Panc1 (cell line): Measurements from ENCODE around the gene ADAM21. TPM values are rescaled to one million over a fixed set of nuclear protein-coding genes. Genes with fewer than 3 reads are reported as not detected.

Experiments
- ATAC-seq: fragments of 200-7000 bp; cut with Tn5 transposase; 2 replicates; pipeline ENCODE4 v1.9.1; 2020; ENCODE audit warnings: mild to moderate bottlenecking, moderate library complexity
- BruUV-seq: library from RNA; stranded (reverse); fragments of 400-500 nt; replicated peaks from 2 replicates; lab custom pipeline; 2021; lab: Mats Ljungman, UMichigan
- CTCF ChIA-PET: fragments of 300-600 bp; sonication (Branson Sonifier 250); formaldehyde crosslinking; loops from one replicate; lab custom pipeline; 2022; ENCODE audit warnings: antibody characterized with exemption; lab: Charles Lee
- POLR2A ChIA-PET: fragments of 300-600 bp; sonication (Branson Sonifier 250); formaldehyde crosslinking; loops from one replicate; lab custom pipeline; 2022; ENCODE audit warnings: antibody characterized with exemption; lab: Charles Lee
- DNase-seq: peaks from one replicate; pipeline ENCODE4 v3.0.0-alpha.2; 2010; ENCODE audit warnings: low read depth, low spot score
- H3K27ac ChIP-seq: 2 replicates; pipeline ENCODE4 v1.5.1; 2011; ENCODE audit warnings: mild to moderate bottlenecking, low read length, inconsistent platforms
- H3K27me3 ChIP-seq: fragments of 200-500 bp; sonication (Bioruptor generic); 2 replicates; pipeline ENCODE4 v1.6.0; 2014; ENCODE audit warnings: low read length, inconsistent platforms; ENCODE audit not compliant: control insufficient read depth, insufficient read depth
- H3K36me3 ChIP-seq: fragments of 200-500 bp; sonication (Bioruptor generic); 2 replicates; pipeline ENCODE4 v1.5.1; 2014; ENCODE audit warnings: inconsistent platforms, mild to moderate bottlenecking, low read length, moderate library complexity; ENCODE audit not compliant: control insufficient read depth, insufficient read depth
- H3K4me1 ChIP-seq: 2 replicates; pipeline ENCODE4 v1.5.1; 2011; ENCODE audit warnings: inconsistent platforms, mild to moderate bottlenecking, low read length, moderate library complexity; ENCODE audit not compliant: control insufficient read depth, insufficient read depth
- H3K4me3 ChIP-seq, 2 experiments: 2 replicates each; pipeline ENCODE4 v1.5.1; 2011 to 2012; ENCODE audit warnings: low read depth in 2 of 2, low read length in 2 of 2, mild to moderate bottlenecking in 2 of 2, inconsistent platforms in 1 of 2, moderate library complexity in 1 of 2
- H3K9me3 ChIP-seq: fragments of 200-500 bp; sonication (Bioruptor generic); 2 replicates; pipeline ENCODE4 v1.5.1; 2014; ENCODE audit warnings: low read depth, mild to moderate bottlenecking, inconsistent platforms, low read length, moderate library complexity; ENCODE audit not compliant: control insufficient read depth, insufficient read depth
- POLR2AphosphoS5 ChIP-seq: IDR thresholded peaks from 2 replicates; pipeline ENCODE4 v1.6.1; 2012; ENCODE audit warnings: mild to moderate bottlenecking, low read depth, low read length, moderate library complexity
- SIN3A ChIP-seq: IDR thresholded peaks from 2 replicates; pipeline ENCODE4 v1.6.1; 2012; ENCODE audit warnings: low read depth, mild to moderate bottlenecking, low read length, moderate library complexity, borderline replicate concordance; ENCODE audit not compliant: insufficient read depth
- TCF7L2 ChIP-seq: IDR thresholded peaks from 2 replicates; pipeline ENCODE4 v1.6.1; 2011; ENCODE audit warnings: mild to moderate bottlenecking, low read depth, low read length, inconsistent platforms
- in situ Hi-C: cut with HindIII; loops from 2 replicates; pipeline ENCODE4 v1.10.0; 2016; ENCODE audit warnings: low sequenced_read_pairs, low pct_unique_long_range_greater_than_20kb
- intact Hi-C: fragments of 100-400 bp; cut with micrococcal nuclease; formaldehyde crosslinking; loops from one replicate; pipeline ENCODE4 v1.10.0; 2022; ENCODE audit not compliant: unreplicated experiment
- total RNA-seq: library from RNA; stranded (reverse); gene quantifications from one replicate; pipeline ENCODE4 v1.2.1, GENCODE V29; 2021; ENCODE audit not compliant: unreplicated experiment
- TF ChIP-seq, protein P1 (sequence below): fragments of 450-650 bp; IDR thresholded peaks from 2 replicates; pipeline ENCODE4 v1.5.1; 2017; ENCODE audit warnings: mild to moderate bottlenecking
- TF ChIP-seq, protein P2 (sequence below), 2 experiments: IDR thresholded peaks; 2 replicates each; pipeline ENCODE4 v1.6.1; 2011 to 2012; ENCODE audit warnings: low read depth in 2 of 2, control low read depth in 1 of 2, low read length in 1 of 2, mild to moderate bottlenecking in 1 of 2, moderate library complexity in 1 of 2; ENCODE audit not compliant: insufficient read depth in 1 of 2

ADAM21 gene
- total RNA-seq, 1 experiment from 2014 or later = 0.08 TPM

DNA sequence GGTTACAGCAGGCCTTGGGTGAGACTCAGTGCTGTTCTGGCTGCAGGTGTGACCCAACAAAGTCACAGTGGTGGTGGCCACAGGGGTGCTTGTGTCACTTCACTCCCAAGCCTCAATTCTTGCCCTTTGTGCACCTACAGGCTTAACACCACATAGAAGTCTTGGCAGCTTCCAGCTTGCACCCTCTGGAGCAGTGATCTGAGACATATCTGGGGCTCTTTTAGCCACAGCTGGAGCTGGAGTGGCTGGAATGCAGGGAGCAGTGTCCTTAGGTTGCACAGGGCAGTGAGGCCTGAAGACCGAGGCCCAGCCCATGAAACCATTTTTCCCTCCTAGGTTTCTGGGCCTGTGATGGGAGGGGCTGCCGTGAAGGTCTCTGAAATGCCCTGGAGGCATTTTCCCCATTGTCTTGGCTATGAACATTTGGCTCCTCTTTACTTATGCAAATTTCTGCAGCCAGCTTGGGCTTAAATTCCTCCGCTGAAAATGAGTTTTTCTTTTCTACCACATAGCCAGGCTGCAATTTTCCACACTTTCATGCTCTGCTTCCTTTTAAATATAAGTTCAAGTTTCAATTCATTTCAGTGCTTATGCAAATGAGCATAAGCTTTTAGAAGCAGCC, 37.7 kb downstream of the ADAM21 start:
- H3K9me3 ChIP-seq = no peaks in the 10 kb centered on the region
- TF ChIP-seq TCF7L2 (no peak), POLR2AphosphoS5 (no peak), SIN3A (no peak)
- TF ChIP-seq, protein P1, sequence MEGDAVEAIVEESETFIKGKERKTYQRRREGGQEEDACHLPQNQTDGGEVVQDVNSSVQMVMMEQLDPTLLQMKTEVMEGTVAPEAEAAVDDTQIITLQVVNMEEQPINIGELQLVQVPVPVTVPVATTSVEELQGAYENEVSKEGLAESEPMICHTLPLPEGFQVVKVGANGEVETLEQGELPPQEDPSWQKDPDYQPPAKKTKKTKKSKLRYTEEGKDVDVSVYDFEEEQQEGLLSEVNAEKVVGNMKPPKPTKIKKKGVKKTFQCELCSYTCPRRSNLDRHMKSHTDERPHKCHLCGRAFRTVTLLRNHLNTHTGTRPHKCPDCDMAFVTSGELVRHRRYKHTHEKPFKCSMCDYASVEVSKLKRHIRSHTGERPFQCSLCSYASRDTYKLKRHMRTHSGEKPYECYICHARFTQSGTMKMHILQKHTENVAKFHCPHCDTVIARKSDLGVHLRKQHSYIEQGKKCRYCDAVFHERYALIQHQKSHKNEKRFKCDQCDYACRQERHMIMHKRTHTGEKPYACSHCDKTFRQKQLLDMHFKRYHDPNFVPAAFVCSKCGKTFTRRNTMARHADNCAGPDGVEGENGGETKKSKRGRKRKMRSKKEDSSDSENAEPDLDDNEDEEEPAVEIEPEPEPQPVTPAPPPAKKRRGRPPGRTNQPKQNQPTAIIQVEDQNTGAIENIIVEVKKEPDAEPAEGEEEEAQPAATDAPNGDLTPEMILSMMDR = no peak
- TF ChIP-seq, protein P2, sequence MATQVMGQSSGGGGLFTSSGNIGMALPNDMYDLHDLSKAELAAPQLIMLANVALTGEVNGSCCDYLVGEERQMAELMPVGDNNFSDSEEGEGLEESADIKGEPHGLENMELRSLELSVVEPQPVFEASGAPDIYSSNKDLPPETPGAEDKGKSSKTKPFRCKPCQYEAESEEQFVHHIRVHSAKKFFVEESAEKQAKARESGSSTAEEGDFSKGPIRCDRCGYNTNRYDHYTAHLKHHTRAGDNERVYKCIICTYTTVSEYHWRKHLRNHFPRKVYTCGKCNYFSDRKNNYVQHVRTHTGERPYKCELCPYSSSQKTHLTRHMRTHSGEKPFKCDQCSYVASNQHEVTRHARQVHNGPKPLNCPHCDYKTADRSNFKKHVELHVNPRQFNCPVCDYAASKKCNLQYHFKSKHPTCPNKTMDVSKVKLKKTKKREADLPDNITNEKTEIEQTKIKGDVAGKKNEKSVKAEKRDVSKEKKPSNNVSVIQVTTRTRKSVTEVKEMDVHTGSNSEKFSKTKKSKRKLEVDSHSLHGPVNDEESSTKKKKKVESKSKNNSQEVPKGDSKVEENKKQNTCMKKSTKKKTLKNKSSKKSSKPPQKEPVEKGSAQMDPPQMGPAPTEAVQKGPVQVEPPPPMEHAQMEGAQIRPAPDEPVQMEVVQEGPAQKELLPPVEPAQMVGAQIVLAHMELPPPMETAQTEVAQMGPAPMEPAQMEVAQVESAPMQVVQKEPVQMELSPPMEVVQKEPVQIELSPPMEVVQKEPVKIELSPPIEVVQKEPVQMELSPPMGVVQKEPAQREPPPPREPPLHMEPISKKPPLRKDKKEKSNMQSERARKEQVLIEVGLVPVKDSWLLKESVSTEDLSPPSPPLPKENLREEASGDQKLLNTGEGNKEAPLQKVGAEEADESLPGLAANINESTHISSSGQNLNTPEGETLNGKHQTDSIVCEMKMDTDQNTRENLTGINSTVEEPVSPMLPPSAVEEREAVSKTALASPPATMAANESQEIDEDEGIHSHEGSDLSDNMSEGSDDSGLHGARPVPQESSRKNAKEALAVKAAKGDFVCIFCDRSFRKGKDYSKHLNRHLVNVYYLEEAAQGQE (IDR thresholded peaks at IDR 0.05; ENCODE audit: insufficient read depth in 1 of 2, low read depth in 2 of 2, low read length in 1 of 2) = no peak
- no peaks in the 10 kb centered on the region for H3K27me3 ChIP-seq
- no TSS peak for BruUV-seq
- no peak for ATAC-seq
- H3K4me1 ChIP-seq = no peaks in the 10 kb centered on the region
- intact Hi-C loops = no loop called here
- H3K4me3 ChIP-seq = no peak overlapping the region
- DNase-seq = no peak
- ChIA-PET POLR2A (no interaction called here), CTCF (no interaction called here)
- in situ Hi-C loops = no loop called here
- no peak overlapping the region for H3K27ac ChIP-seq
- H3K36me3 ChIP-seq = no peaks in the 10 kb centered on the region

DNA sequence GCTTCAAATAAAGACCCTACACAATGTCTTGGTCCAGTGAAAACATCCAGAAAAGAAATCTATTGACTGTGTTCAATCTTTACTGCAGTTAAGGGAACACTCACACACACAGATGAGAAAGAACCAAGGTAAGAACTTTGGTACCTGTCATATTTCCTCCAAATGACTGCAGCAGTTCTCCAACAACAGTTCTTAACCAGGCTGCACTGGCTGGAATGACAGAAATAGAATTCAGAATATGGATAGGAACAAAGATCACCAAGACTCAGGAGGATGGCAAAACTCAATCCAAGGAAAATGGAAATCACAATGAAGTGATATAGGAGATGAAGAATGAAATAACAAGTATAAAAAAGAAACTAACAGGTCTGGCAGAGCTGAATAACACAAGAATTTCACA, 46.2 kb downstream of the ADAM21 start:
- ATAC-seq = no peak
- CTCF ChIA-PET = no interaction called here

More for the DNA sequence above, 46.2 kb downstream of the ADAM21 start:
- H3K27me3 ChIP-seq = no peaks in the 10 kb centered on the region
- in situ Hi-C loops (no loop called here), intact Hi-C loops (no loop called here)
- no peaks in the 10 kb centered on the region for H3K36me3 ChIP-seq
- no TSS peak for BruUV-seq
- H3K4me1 ChIP-seq = no peaks in the 10 kb centered on the region
- POLR2A ChIA-PET = no interaction called here
- H3K4me3 ChIP-seq = no peak overlapping the region
- H3K27ac ChIP-seq = no peak overlapping the region
- DNase-seq = no peak
- TF ChIP-seq TCF7L2 = no peak
- TF ChIP-seq, protein P2 (IDR thresholded peaks at IDR 0.05; ENCODE audit: insufficient read depth in 1 of 2, low read depth in 2 of 2, low read length in 1 of 2) = no peak
- TF ChIP-seq, protein P1 = no peak
- TF ChIP-seq POLR2AphosphoS5 = no peak
- no peak for TF ChIP-seq SIN3A
- no peaks in the 10 kb centered on the region for H3K9me3 ChIP-seq
